GM18498 (cell line): ENCODE measurements around the gene CNDP1.

Experiments
- ATAC-seq: cut with Tn5 transposase; IDR thresholded peaks from one replicate; pipeline ENCODE4 v1.9.1; 2021; ENCODE audit warnings: mild to moderate bottlenecking, moderate library complexity; ENCODE audit not compliant: unreplicated experiment

The CNDP1 gene

DNA sequence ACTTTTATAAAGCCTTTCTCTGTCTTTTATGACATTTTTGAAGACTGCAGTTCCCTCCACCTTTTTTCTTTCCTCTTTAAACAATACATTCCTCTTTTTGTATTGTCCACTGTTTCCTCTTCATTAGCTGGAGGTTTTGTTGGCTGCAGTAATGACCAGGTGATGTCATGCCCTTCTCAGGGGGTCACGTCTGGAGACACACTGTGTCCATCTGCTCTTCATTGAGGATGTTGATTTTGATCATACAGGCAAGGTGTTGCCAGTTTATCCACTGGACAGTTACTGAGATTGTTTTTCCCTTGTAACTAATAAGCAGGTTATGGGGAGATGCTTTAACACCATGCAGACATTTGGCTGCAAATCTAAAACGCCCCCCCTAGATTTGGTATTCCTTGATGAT lies 83.2 kb downstream of the CNDP1 start:
- no peak for ATAC-seq

GRCh38 chr18:74622072-74622471 lies 87.8 kb downstream of the CNDP1 start:
- no peak for ATAC-seq

DNA sequence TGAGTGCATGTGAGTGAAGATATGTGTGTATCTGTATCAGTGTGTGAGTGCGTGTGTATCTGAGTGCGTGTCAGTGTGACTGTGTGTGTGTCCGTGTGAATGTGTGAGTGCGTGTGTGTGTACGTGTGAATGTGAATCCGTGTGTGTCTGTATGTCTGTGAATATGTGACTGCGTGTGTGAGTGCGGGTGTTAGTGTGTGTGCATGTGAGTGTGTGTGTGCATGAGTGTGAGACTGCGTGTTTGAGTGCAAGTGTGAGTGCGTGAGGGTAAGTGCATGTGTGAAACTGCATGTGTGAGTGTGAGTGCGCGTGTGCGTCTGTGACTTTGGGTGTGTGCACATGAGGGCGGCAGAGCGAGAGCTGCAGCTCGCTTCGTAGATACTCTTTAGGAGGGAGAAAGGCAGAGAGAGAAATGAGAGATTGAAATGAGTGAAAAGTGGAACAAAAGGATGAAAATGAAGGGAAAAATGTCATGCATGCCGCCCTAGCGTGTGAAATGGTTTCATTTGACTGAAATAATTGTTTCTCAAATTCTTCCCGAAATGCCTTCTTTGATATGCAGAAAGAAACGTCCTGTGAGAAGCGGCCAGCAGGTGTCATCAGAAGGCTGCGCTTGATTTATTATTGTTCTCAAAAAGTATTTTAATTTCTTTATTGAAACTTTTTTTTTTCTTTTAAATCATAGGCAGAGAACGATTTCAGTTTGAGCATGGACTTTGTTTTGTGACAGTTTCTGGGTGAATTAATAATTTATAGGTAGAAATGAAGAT lies 88.9 kb downstream of the CNDP1 start:
- no peak for ATAC-seq

GRCh38 chr18:74624466-74624865 lies 90.2 kb downstream of the CNDP1 start:
- no peak for ATAC-seq

DNA sequence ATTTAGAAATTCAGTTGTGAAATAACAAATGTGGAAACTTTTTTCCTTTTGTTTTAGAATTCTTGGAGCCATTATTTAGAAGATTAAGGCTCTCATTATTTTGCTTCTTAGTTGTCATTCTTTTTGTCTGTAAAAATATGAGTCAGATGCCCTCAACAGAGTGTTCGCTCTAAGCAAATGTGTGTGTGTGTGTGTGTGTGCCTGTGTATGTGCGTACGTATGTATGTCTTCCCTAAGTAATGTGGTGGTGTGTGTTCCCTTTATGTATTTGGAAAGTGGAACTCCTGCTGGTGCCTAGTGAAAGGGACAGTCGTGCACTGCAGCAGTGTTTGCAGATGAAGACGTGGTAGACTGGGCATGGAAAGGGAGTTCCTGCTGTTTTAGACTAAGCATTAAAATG lies 90.9 kb downstream of the CNDP1 start:
- no peak for ATAC-seq

DNA sequence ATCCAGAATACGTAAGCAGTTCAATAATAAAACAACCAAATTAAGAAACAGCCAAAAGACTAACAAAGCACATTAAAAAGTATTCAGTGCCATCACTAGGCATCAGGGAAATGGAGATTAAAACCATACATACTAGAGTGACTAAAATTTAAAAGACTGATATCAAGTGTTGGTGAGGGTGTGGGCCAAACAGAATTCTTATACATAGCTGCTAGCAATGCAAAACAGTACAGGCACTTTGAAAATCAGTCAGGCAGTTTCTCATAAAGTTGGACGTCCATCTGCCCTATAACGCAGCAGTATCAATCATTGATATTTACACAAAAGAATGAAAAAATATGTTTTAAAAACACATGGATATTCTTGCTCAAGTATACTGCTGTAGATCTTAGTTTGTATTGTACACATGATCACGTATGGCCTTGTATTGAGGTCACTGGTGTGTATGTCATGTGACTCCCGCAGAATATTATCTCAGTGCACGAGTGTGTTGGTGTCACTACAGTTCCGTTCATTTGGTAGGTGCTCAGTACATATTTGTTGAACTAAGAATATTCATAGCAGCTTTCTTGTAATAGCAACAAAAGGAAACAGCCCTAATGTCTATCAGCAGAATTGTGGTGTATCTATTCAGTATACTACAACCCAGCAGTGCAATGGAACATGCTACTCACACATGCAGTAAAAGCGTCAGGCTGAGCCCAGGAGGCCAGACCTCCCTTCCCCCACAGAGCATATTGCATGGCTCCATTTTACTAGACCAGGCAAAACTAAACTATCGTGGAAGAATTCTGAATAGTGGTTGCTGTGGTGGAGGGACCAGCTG lies 92.0 kb downstream of the CNDP1 start:
- ATAC-seq: no peak

DNA sequence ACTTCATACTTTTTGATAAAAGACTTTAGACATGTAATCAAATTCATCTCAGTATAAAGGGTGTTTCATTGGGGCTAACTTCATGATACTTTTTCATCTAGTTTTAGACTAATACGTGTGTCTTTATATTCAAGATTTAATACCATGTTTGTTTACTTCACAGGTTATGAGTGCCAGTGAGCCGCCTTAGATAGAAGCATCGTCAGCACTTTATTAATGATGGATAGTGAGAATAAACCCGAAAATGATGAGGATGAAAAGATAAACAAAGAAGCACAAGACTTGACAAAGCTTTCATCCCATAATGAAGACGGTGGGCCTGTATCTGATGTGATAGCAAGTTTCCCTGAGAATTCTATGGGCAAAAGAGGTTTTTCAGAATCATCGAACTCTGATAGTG lies 96.5 kb downstream of the CNDP1 start:
- ATAC-seq: no peak

DNA sequence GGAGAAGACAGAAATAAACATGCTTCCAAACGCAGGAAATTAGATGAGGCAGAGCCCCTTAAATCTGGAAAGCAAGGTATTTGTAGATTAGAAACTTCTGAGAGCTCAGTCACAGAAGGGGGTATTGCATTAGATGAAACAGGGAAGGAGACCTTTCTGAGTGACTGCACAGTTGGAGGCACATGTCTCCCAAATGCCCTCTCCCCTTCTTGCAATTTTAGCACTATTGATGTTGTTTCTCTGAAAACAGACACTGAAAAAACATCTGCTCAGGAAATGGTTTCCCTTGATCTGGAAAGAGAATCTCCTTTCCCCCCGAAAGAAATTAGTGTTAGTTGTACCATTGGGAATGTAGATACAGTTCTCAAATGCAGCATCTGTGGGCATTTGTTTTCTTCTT lies 96.9 kb downstream of the CNDP1 start:
- ATAC-seq: no peak

DNA sequence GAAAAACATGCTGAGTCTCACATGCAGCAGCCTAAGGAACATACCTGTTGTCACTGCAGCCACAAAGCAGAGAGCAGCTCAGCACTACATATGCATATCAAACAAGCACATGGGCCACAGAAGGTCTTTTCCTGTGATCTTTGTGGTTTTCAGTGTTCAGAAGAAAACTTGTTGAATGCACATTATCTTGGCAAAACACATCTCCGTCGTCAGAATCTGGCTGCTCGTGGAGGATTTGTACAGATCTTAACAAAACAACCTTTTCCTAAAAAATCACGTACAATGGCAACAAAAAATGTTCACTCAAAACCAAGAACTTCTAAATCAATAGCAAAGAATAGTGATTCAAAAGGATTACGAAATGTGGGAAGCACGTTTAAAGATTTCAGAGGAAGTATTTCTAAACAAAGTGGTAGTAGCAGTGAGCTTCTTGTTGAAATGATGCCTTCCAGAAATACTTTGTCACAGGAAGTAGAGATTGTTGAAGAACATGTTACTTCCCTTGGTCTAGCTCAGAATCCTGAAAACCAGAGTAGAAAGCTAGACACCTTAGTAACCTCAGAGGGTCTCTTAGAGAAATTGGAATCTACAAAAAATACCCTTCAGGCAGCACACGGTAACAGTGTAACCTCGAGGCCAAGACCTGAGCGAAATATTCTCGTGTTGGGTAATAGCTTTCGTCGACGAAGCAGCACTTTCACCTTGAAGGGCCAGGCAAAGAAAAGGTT lies 97.5 kb downstream of the CNDP1 start:
- no peak for ATAC-seq

DNA sequence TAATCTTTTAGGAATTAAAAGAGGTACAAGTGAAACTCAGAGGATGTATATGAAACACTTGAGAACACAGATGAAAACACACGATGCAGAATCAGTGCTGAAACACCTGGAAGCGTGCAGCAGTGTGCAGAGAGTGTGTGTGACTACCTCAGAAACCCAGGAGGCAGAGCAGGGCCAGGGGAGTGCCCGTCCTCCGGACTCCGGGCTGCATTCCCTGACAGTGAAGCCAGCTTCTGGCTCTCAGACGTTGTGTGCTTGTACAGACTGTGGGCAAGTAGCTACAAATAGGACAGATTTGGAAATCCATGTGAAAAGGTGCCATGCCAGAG lies 98.0 kb downstream of the CNDP1 start:
- ATAC-seq: no peak

DNA sequence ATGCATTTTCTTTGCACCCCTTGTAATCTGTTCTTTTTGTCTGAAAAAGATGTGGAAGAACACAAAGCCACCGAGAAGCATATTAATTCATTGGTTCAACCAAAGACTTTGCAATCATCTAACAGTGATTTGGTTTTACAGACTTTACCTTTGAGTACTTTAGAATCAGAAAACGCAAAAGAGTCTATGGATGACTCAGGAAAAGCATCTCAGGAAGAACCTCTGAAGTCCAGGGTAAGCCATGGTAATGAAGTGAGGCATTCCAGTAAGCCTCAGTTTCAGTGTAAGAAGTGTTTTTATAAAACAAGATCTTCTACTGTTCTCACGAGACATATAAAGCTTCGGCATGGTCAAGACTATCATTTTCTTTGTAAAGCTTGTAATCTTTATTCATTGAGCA lies 98.6 kb downstream of the CNDP1 start:
- ATAC-seq: no peak

GRCh38 chr18:74633652-74634352 lies 99.5 kb downstream of the CNDP1 start:
- ATAC-seq: no peak

- ATAC-seq: no peak
Measured at GRCh38 chr18:74635224-74635975, 101.1 kb downstream of the CNDP1 start.
